CD14-positive monocyte (primary cell): ENCODE data around the gene RFX3. TPM values are rescaled to one million over a fixed set of nuclear protein-coding genes. Genes with fewer than 3 reads are reported as not detected.

Experiments
- DNase-seq, 3 donors: peaks; one replicate each; pipeline ENCODE4 v3.0.0-alpha.2; 2011 to 2022
- H2AFZ ChIP-seq: 2 replicates; pipeline ENCODE4 v1.6.0; 2012; ENCODE audit warnings: mild to moderate bottlenecking, low read depth, low read length, inconsistent platforms; ENCODE audit not compliant: insufficient read depth, poor library complexity, severe bottlenecking
- H3K27ac ChIP-seq, 2 donors: 1 replicate in 1 of 2; 2 replicates in 1 of 2; pipeline ENCODE4 v1.5.1; 2012 to 2013; ENCODE audit warnings: low read length in 2 of 2, control low read depth in 1 of 2, inconsistent platforms in 1 of 2, low read depth in 1 of 2, mild to moderate bottlenecking in 1 of 2
- H3K27me3 ChIP-seq, 2 donors: one replicate each; pipeline versions ENCODE4 v1.6.0 to v1.6.1; 2011 to 2013; ENCODE audit warnings: low read length in 2 of 2; ENCODE audit not compliant: control insufficient read depth in 2 of 2, insufficient read depth in 2 of 2
- H3K36me3 ChIP-seq, 2 donors: replicated peaks in 1 of 2; 1 replicate in 1 of 2; 2 replicates in 1 of 2; pipeline versions ENCODE4 v1.5.1 to v1.6.1; 2012 to 2013; ENCODE audit warnings: low read length in 2 of 2, control low read depth in 1 of 2, inconsistent platforms in 1 of 2, mild to moderate bottlenecking in 1 of 2; ENCODE audit not compliant: insufficient read depth in 2 of 2, control insufficient read depth in 1 of 2
- H3K4me1 ChIP-seq, 2 donors: 1 replicate in 1 of 2; 2 replicates in 1 of 2; pipeline versions ENCODE4 v1.5.1 to v1.6.1; 2012 to 2013; ENCODE audit warnings: low read length in 2 of 2, control low read depth in 1 of 2, inconsistent platforms in 1 of 2, mild to moderate bottlenecking in 1 of 2, moderate library complexity in 1 of 2; ENCODE audit not compliant: insufficient read depth in 2 of 2, control insufficient read depth in 1 of 2
- H3K4me2 ChIP-seq: replicated peaks from 2 replicates; pipeline ENCODE3; 2012; ENCODE audit warnings: low read length, moderate library complexity, mild to moderate bottlenecking; ENCODE audit not compliant: poor library complexity, severe bottlenecking; ENCODE audit errors: extremely low read depth
- H3K4me3 ChIP-seq, 3 experiments: fragments of 200-600 bp in 1 of 3; sonication (generic) in 1 of 3; replicated peaks in 1 of 3; 1 replicate in 2 of 3; 2 replicates in 1 of 3; pipeline ENCODE4 v1.5.1; 2011 to 2013; ENCODE audit warnings: low read length in 3 of 3, mild to moderate bottlenecking in 3 of 3, control low read depth in 2 of 3, low read depth in 2 of 3, inconsistent platforms in 1 of 3, moderate library complexity in 1 of 3
- H3K79me2 ChIP-seq: 2 replicates; pipeline ENCODE4 v1.6.0; 2012; ENCODE audit warnings: mild to moderate bottlenecking, control low read depth, inconsistent platforms, low read length, moderate library complexity; ENCODE audit not compliant: insufficient read depth
- H3K9ac ChIP-seq: 2 replicates; pipeline ENCODE4 v1.6.0; 2017; ENCODE audit warnings: low read length, mild to moderate bottlenecking; ENCODE audit not compliant: insufficient read depth, poor library complexity, severe bottlenecking
- H3K9me3 ChIP-seq, 2 donors: replicated peaks in 1 of 2; 1 replicate in 1 of 2; 2 replicates in 1 of 2; pipeline versions ENCODE4 v1.5.1 to v1.6.1; 2012 to 2013; ENCODE audit warnings: low read length in 2 of 2, control low read depth in 1 of 2; ENCODE audit not compliant: control insufficient read depth in 1 of 2, insufficient read depth in 1 of 2
- H4K20me1 ChIP-seq: 2 replicates; pipeline ENCODE4 v1.6.0; 2012; ENCODE audit warnings: mild to moderate bottlenecking, low read length, control low read depth, moderate library complexity; ENCODE audit not compliant: insufficient read depth
- H3K27ac Mint-ChIP-seq, 7 donors: one replicate each; pipeline ENCODE4 v1.8.0; 2020; ENCODE audit warnings: mild to moderate bottlenecking in 7 of 7, mixed read lengths in 7 of 7, moderate library complexity in 6 of 7, inconsistent platforms in 2 of 7
- H3K27me3 Mint-ChIP-seq, 3 donors: one replicate each; pipeline ENCODE4 v1.8.0; 2021 to 2022; ENCODE audit warnings: low read depth in 3 of 3, mild to moderate bottlenecking in 3 of 3, mixed read lengths in 3 of 3, moderate library complexity in 3 of 3, inconsistent platforms in 1 of 3
- H3K36me3 Mint-ChIP-seq, 2 donors: one replicate each; pipeline ENCODE4 v1.8.0; 2020; ENCODE audit warnings: mixed read lengths in 2 of 2, inconsistent platforms in 1 of 2, mild to moderate bottlenecking in 1 of 2
- H3K4me1 Mint-ChIP-seq: one replicate; pipeline ENCODE4 v1.8.0; 2020; ENCODE audit warnings: mild to moderate bottlenecking, mixed read lengths
- H3K4me3 Mint-ChIP-seq, 2 donors: one replicate each; pipeline ENCODE4 v1.8.0; 2020; ENCODE audit warnings: mild to moderate bottlenecking in 2 of 2, mixed read lengths in 2 of 2, moderate library complexity in 1 of 2
- H3K9me3 Mint-ChIP-seq, 7 donors: one replicate each; pipeline ENCODE4 v1.8.0; 2020 to 2022; ENCODE audit warnings: mixed read lengths in 7 of 7, mild to moderate bottlenecking in 6 of 7, moderate library complexity in 6 of 7, inconsistent platforms in 2 of 7
- WGBS: methylation state at CpG from one replicate; pipeline ENCODE4 v1.1.5; 2013; ENCODE audit warnings: missing lambda C conversion rate; ENCODE audit not compliant: insufficient coverage; 5-methylcytosine and 5-hydroxymethylcytosine counted together
- intact Hi-C, 2 donors: fragments of 100-400 bp; cut with micrococcal nuclease; formaldehyde crosslinking; loops; one replicate each; pipeline versions ENCODE4 v1.15.0 to v1.15.1; 2023
- polyA plus RNA-seq, 3 donors: library from polyadenylated mRNA; depleted of rRNA in 1 of 3; unstranded in 2 of 3; stranded (reverse) in 1 of 3; fragments of 300-500 nt in 2 of 3; fragments of >200 nt in 1 of 3; fragmentation: Illumina TruSeq in 2 of 3; gene quantifications; 1 replicate in 2 of 3; 2 replicates in 1 of 3; pipeline ENCODE4 v1.2.3, GENCODE V29; 2012 to 2021
- TF ChIP-seq, protein P1 (sequence below): fragments of 200-600 bp; IDR thresholded peaks from one replicate; pipeline ENCODE4 v1.8.0; 2022; ENCODE audit warnings: antibody characterized with exemption, mild to moderate bottlenecking

The RFX3 gene
- polyA plus RNA-seq, 3 donors = 1.7 to 5.2 (median 3.2) TPM

DNA sequence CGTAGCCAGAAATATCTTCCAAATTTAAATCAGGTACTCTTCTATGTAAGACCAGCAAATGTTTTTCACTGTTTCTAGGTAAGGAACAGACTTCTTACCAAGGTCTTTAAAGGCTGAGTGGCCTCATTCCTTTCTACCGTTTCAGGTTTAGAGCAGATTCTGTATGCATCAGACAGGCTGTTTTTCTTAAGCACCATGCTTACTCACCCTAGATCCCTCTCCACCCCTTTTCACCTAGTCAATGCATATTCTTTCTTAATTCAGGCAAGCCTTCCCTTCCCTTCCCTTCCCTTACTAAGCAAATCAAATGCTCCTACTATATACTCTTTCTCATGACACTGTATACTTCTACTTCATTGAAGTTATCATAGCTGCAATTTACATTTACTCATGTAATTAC is 70.7 kb downstream of the RFX3 start:
- Mint-ChIP-seq H3K27ac (no peak overlapping the region), H3K9me3 (peaks cover 0 to 2% (median 0%) of the 10 kb centered on the region in 7 donors), H3K27me3 (no peaks in the 10 kb centered on the region), H3K4me3 (no peak overlapping the region), H3K36me3 (no peaks in the 10 kb centered on the region), H3K4me1 (peaks cover 4% of the 10 kb centered on the region)
- Histone ChIP-seq H3K27ac (no peak overlapping the region), H3K27me3 (no peaks in the 10 kb centered on the region), H3K36me3 (no peaks in the 10 kb centered on the region), H3K4me3 (no peak overlapping the region), H3K4me2 (no peak overlapping the region), H3K79me2 (no peaks in the 10 kb centered on the region), H3K4me1 (no peaks in the 10 kb centered on the region), H3K9me3 (no peaks in the 10 kb centered on the region), H4K20me1 (no peaks in the 10 kb centered on the region), H2AFZ (no peak overlapping the region), H3K9ac (no peak overlapping the region)
- no peak for DNase-seq
- TF ChIP-seq, protein P1, sequence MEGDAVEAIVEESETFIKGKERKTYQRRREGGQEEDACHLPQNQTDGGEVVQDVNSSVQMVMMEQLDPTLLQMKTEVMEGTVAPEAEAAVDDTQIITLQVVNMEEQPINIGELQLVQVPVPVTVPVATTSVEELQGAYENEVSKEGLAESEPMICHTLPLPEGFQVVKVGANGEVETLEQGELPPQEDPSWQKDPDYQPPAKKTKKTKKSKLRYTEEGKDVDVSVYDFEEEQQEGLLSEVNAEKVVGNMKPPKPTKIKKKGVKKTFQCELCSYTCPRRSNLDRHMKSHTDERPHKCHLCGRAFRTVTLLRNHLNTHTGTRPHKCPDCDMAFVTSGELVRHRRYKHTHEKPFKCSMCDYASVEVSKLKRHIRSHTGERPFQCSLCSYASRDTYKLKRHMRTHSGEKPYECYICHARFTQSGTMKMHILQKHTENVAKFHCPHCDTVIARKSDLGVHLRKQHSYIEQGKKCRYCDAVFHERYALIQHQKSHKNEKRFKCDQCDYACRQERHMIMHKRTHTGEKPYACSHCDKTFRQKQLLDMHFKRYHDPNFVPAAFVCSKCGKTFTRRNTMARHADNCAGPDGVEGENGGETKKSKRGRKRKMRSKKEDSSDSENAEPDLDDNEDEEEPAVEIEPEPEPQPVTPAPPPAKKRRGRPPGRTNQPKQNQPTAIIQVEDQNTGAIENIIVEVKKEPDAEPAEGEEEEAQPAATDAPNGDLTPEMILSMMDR = no peak
- 88% methylated on average over 2 of the region's 2 CpGs for WGBS
- intact Hi-C loops = no loop called here

DNA sequence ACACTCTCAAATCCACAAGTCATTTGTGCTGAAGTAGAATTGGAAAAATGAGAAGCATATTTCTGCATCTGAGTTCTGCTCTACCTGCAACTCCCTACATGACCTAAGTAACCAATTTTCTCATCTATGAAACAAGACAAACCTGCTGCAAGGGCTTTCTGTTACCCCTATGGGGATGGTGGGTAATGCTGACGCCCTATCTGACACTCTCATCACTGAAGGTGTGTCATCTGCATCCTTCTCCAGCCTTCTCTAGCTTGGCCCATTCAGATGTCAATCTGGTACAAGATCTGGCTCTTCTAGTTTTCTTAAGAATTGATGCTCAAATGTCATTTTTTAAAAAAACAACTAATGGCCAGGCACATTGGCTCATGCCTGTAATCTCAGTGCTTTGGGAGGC is 73.8 kb downstream of the RFX3 start:
- Histone ChIP-seq H3K9ac (no peak overlapping the region), H3K4me2 (no peak overlapping the region), H3K36me3 (no peaks in the 10 kb centered on the region), H3K27ac (no peak overlapping the region), H2AFZ (no peak overlapping the region), H3K4me1 (no peaks in the 10 kb centered on the region), H3K79me2 (no peaks in the 10 kb centered on the region), H3K9me3 (no peaks in the 10 kb centered on the region), H3K27me3 (no peaks in the 10 kb centered on the region), H4K20me1 (no peaks in the 10 kb centered on the region), H3K4me3 (no peak overlapping the region)
- 86% methylated on average over 1 of the region's 1 CpG for WGBS
- no peaks in the 10 kb centered on the region for H3K36me3 Mint-ChIP-seq
- no peaks in the 10 kb centered on the region for H3K27me3 Mint-ChIP-seq
- H3K4me3 Mint-ChIP-seq = no peak overlapping the region
- intact Hi-C loops = no loop called here
- no peaks in the 10 kb centered on the region for H3K4me1 Mint-ChIP-seq
- H3K9me3 Mint-ChIP-seq = peaks cover 0 to 2% (median 0%) of the 10 kb centered on the region in 7 donors
- H3K27ac Mint-ChIP-seq = no peak overlapping the region
- TF ChIP-seq, protein P1 = no peak
- DNase-seq = no peak
